Keratinocyte (primary cell): ENCODE data around the gene NEK6. TPM values are rescaled to one million over a fixed set of nuclear protein-coding genes. Genes with fewer than 3 reads are reported as not detected.

ENCODE experiments used
- DNase-seq: peaks from one replicate; pipeline ENCODE4 v3.0.0-alpha.2; 2011; ENCODE audit warnings: low read depth, missing footprints, low spot score
- FAIRE-seq: peaks from 2 replicates; lab custom pipeline; 2011; peaks lifted over from hg19 to GRCh38; lab: Jason Lieb, UNC
- H2AFZ ChIP-seq: 2 replicates; pipeline ENCODE4 v1.6.0; 2012; ENCODE audit warnings: low read length, control low read depth, inconsistent platforms; ENCODE audit not compliant: control insufficient read depth
- H3K27ac ChIP-seq: 2 replicates; pipeline ENCODE4 v1.5.1; 2011; ENCODE audit warnings: low read length; ENCODE audit not compliant: control insufficient read depth, insufficient read depth
- H3K27me3 ChIP-seq: 3 replicates; pipeline ENCODE4 v1.6.0; 2011; ENCODE audit warnings: low read length; ENCODE audit not compliant: control insufficient read depth, insufficient read depth; ENCODE audit errors: extremely low read depth
- H3K36me3 ChIP-seq, 2 experiments: 2 replicates in 1 of 2; 3 replicates in 1 of 2; pipeline ENCODE4 v1.5.1; 2011; ENCODE audit warnings: low read length in 2 of 2, mild to moderate bottlenecking in 1 of 2; ENCODE audit not compliant: control insufficient read depth in 2 of 2, insufficient read depth in 2 of 2; ENCODE audit errors: extremely low read depth in 1 of 2
- H3K4me1 ChIP-seq: 3 replicates; pipeline ENCODE4 v1.5.1; 2011; ENCODE audit warnings: low read length; ENCODE audit not compliant: control insufficient read depth, insufficient read depth; ENCODE audit errors: extremely low read depth
- H3K4me2 ChIP-seq: 3 replicates; pipeline ENCODE4 v1.6.0; 2011; ENCODE audit warnings: low read depth, low read length; ENCODE audit not compliant: control insufficient read depth, insufficient read depth; ENCODE audit errors: extremely low read depth
- H3K4me3 ChIP-seq, 3 experiments: fragments of 200-600 bp in 1 of 3; sonication (generic) in 1 of 3; 2 replicates in 2 of 3; 3 replicates in 1 of 3; pipeline ENCODE4 v1.5.1; 2011 to 2016; ENCODE audit warnings: low read length in 3 of 3, mild to moderate bottlenecking in 3 of 3, control low read depth in 2 of 3, inconsistent platforms in 1 of 3, low read depth in 1 of 3, mixed read lengths in 1 of 3, mixed run types in 1 of 3, moderate library complexity in 1 of 3; ENCODE audit not compliant: control insufficient read depth in 2 of 3, insufficient read depth in 2 of 3; ENCODE audit errors: extremely low read depth in 1 of 3
- H3K79me2 ChIP-seq: 2 replicates; pipeline ENCODE4 v1.6.0; 2012; ENCODE audit warnings: low read length; ENCODE audit not compliant: control insufficient read depth, insufficient read depth
- H3K9ac ChIP-seq: 3 replicates; pipeline ENCODE4 v1.6.0; 2011; ENCODE audit warnings: low read length; ENCODE audit not compliant: control insufficient read depth, insufficient read depth; ENCODE audit errors: extremely low read depth
- H3K9me1 ChIP-seq: 3 replicates; pipeline ENCODE4 v1.6.0; 2011; ENCODE audit warnings: low read length; ENCODE audit not compliant: control insufficient read depth, insufficient read depth; ENCODE audit errors: extremely low read depth
- H3K9me3 ChIP-seq: 2 replicates; pipeline ENCODE4 v1.5.1; 2012; ENCODE audit warnings: low read depth, low read length; ENCODE audit not compliant: control insufficient read depth
- H4K20me1 ChIP-seq: 3 replicates; pipeline ENCODE4 v1.6.0; 2011; ENCODE audit warnings: low read length; ENCODE audit not compliant: control insufficient read depth, insufficient read depth; ENCODE audit errors: extremely low read depth
- EZH2 ChIP-seq: IDR thresholded peaks from one replicate; pipeline ENCODE4 v1.6.1; 2012; ENCODE audit warnings: inconsistent platforms, mild to moderate bottlenecking, low read length, moderate library complexity
- dilution Hi-C: fragments of 300-500 bp; cut with MboI; formaldehyde crosslinking; loops from one replicate; pipeline ENCODE4 v1.7.0; 2020; ENCODE audit warnings: low sequenced_read_pairs; ENCODE audit not compliant: extremely low pct_ligation_motif_present
- polyA plus RNA-seq, 5 experiments: library from polyadenylated mRNA; depleted of rRNA in 3 of 5; stranded (reverse) in 3 of 5; stranded (forward) in 1 of 5; unstranded in 1 of 5; fragments of >200 nt; gene quantifications; 1 replicate in 1 of 5; 2 replicates in 3 of 5; 3 replicates in 1 of 5; pipeline versions ENCODE4 v1.2.1 to v1.2.3, GENCODE V29; 2011 to 2012; ENCODE audit warnings: missing spikeins in 2 of 5, low read depth in 1 of 5, low replicate concordance in 1 of 5
- TF ChIP-seq, protein P1 (sequence below), 3 experiments: IDR thresholded peaks in 1 of 3; conservative IDR thresholded peaks in 1 of 3; optimal IDR thresholded peaks in 1 of 3; 2 replicates in 2 of 3; 3 replicates in 1 of 3; pipeline versions ENCODE3 to v1.5.1; 2011; ENCODE audit warnings: low read length in 3 of 3, mild to moderate bottlenecking in 3 of 3, moderate library complexity in 2 of 3, control low read depth in 1 of 3, inconsistent platforms in 1 of 3; ENCODE audit not compliant: insufficient read depth in 2 of 3; ENCODE audit errors: extremely low read depth in 1 of 3

The NEK6 gene
- polyA plus RNA-seq, 1 donor (not counting 4 experiments of a cell fraction or from before 2014, with no cell fraction given), result 56.4 TPM

DNA sequence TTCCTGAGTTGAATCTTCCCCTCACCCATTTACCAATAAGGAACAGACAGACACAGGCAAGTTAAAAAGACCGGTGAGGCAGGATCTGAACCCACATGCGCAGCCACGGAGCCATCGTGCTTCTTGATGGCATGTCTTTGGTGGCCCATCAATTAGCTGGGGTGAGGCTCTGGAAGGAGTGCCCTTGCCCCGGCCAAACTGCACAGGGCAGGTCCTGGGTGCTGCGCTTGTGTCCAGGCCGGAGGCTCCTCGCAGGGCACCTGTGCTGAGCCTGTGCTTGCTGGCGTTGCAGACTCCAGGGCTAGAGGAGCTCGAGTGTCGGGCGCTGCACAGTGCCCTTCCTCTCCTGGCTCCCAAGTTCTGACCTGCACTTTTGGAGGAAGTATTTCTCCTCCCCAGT, 91.1 kb downstream of the NEK6 start:
- H3K79me2 ChIP-seq, result no peaks in the 10 kb centered on the region
- H3K4me1 ChIP-seq, result no peaks in the 10 kb centered on the region
- FAIRE-seq (no peak), DNase-seq (no peak)
- no peaks in the 10 kb centered on the region for H3K9me3 ChIP-seq
- H3K9me1 ChIP-seq, result no peaks in the 10 kb centered on the region
- no peak overlapping the region for H3K4me3 ChIP-seq
- no peak for TF ChIP-seq EZH2
- no peak overlapping the region for H2AFZ ChIP-seq
- H4K20me1 ChIP-seq, result peaks cover 10% of the 10 kb centered on the region
- peaks cover 43 to 47% of the 10 kb centered on the region in 2 experiments for H3K36me3 ChIP-seq
- dilution Hi-C loops, result no loop called here
- no peak overlapping the region for H3K9ac ChIP-seq
- no peak overlapping the region for H3K4me2 ChIP-seq
- H3K27me3 ChIP-seq, result no peaks in the 10 kb centered on the region
- H3K27ac ChIP-seq, result no peak overlapping the region

DNA sequence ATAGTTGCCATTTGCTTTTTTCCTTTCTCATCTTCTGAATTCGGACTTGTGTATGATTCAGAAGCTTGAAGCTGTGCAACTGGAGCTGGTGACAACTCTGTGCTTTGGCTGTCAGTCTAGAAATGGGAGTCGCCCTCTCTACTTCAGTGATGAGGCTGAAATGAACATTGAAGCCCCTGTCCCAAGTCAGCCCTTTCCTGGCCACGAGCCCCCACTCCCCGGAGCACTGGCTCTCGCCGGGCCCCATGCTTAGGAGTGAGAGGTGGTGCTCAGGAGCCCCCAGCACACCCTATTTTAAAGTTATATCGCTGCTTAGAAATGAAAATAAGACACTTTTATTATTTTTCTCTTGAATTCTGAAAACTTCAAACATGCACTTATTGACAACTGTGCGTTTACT, 91.5 kb downstream of the NEK6 start:
- no peaks in the 10 kb centered on the region for H3K9me1 ChIP-seq
- peaks cover 12% of the 10 kb centered on the region for H4K20me1 ChIP-seq
- H2AFZ ChIP-seq, result no peak overlapping the region
- DNase-seq, result no peak
- H3K27ac ChIP-seq, result no peak overlapping the region
- H3K4me3 ChIP-seq, result no peak overlapping the region
- no peak overlapping the region for H3K4me2 ChIP-seq
- dilution Hi-C loops, result no loop called here
- H3K4me1 ChIP-seq, result no peaks in the 10 kb centered on the region
- H3K9ac ChIP-seq, result no peak overlapping the region
- no peak for FAIRE-seq
- H3K36me3 ChIP-seq, result peaks cover 47 to 48% of the 10 kb centered on the region in 2 experiments
- no peaks in the 10 kb centered on the region for H3K79me2 ChIP-seq
- H3K27me3 ChIP-seq, result no peaks in the 10 kb centered on the region
- no peak for TF ChIP-seq EZH2
- TF ChIP-seq, protein P1, sequence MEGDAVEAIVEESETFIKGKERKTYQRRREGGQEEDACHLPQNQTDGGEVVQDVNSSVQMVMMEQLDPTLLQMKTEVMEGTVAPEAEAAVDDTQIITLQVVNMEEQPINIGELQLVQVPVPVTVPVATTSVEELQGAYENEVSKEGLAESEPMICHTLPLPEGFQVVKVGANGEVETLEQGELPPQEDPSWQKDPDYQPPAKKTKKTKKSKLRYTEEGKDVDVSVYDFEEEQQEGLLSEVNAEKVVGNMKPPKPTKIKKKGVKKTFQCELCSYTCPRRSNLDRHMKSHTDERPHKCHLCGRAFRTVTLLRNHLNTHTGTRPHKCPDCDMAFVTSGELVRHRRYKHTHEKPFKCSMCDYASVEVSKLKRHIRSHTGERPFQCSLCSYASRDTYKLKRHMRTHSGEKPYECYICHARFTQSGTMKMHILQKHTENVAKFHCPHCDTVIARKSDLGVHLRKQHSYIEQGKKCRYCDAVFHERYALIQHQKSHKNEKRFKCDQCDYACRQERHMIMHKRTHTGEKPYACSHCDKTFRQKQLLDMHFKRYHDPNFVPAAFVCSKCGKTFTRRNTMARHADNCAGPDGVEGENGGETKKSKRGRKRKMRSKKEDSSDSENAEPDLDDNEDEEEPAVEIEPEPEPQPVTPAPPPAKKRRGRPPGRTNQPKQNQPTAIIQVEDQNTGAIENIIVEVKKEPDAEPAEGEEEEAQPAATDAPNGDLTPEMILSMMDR (optimal IDR thresholded peaks at IDR 0.05 in 1 of 3, IDR thresholded peaks at IDR 0.05 in 1 of 3, conservative IDR thresholded peaks at IDR 0.05 in 1 of 3; ENCODE audit: extremely low read depth in 1 of 3, insufficient read depth in 2 of 3, low read length in 3 of 3), result no peak
- H3K9me3 ChIP-seq, result no peaks in the 10 kb centered on the region
